ENCODE data around the gene SLC7A6. TPM values are rescaled to one million over a fixed set of nuclear protein-coding genes. Genes with fewer than 3 reads are reported as not detected.

The SLC7A6 gene
- total RNA-seq, 2 experiments from 2014 or later = 66.7 to 68.9 TPM

GRCh38 chr16:68299571-68300453 is 35.5 kb downstream of the SLC7A6 start:
- H3K36me3 Mint-ChIP-seq (ENCODE audit: low read depth) = peaks cover 82% of the 10 kb centered on the region
- no peak for DNase-seq
- peak overlapping the region; percentile 12 for H3K27ac Mint-ChIP-seq
- no peak overlapping the region for H3K4me3 Mint-ChIP-seq
- no peaks in the 10 kb centered on the region for H3K27me3 Mint-ChIP-seq
- no peaks in the 10 kb centered on the region for H3K9me3 Mint-ChIP-seq
- POLR2A ChIA-PET = interaction anchor here (0.7 to 9.4 kb wide), 9 partner anchors 11 to 54 kb away, joined by 3 to 85 read pairs (median 5); partner anchors contain the start of genes PLA2G15, PRMT7, SLC7A6 and SLC7A6OS
- CTCF ChIA-PET = interaction anchor here (0.9 to 4.2 kb wide), 5 partner anchors 11 to 37 kb away, joined by 3 to 31 read pairs (median 7); partner anchors contain the start of genes PRMT7, SLC7A6 and SLC7A6OS
- H3K4me1 Mint-ChIP-seq = peaks cover 6% of the 10 kb centered on the region

GRCh38 chr16:68300734-68301459 is 36.6 kb downstream of the SLC7A6 start:
- Mint-ChIP-seq H3K4me1 (peaks cover 13% of the 10 kb centered on the region), H3K36me3 (ENCODE audit: low read depth) (peaks cover 85% of the 10 kb centered on the region), H3K27ac (no peak overlapping the region), H3K27me3 (no peaks in the 10 kb centered on the region), H3K9me3 (no peaks in the 10 kb centered on the region), H3K4me3 (no peak overlapping the region)
- no peak for DNase-seq
- ChIA-PET POLR2A (interaction anchor here (0.7 to 9.4 kb wide), 5 partner anchors 9 to 37 kb away, joined by 3 to 85 read pairs (median 9); partner anchors contain the start of genes PRMT7, SLC7A6 and SLC7A6OS), CTCF (interaction anchor here (0.9 to 4.2 kb wide), 3 partner anchors 17 to 38 kb away, joined by 3 to 31 read pairs (median 10); partner anchors contain the start of gene SLC7A6)

GRCh38 chr16:68306633-68307032 is 42.3 kb downstream of the SLC7A6 start:
- H3K27ac Mint-ChIP-seq = peak overlapping the region; percentile 6
- ChIA-PET POLR2A (interaction anchor here (3.2 kb wide), 1 partner anchor 43 kb away, joined by 11 read pairs; the partner anchor contains the start of gene SLC7A6), CTCF (interaction anchor here (1.3 to 6.3 kb wide), 2 partner anchors 11 to 43 kb away, joined by 3 to 119 read pairs; partner anchors contain the start of gene SLC7A6)
- H3K4me3 Mint-ChIP-seq = no peak overlapping the region
- peaks cover 37% of the 10 kb centered on the region for H3K4me1 Mint-ChIP-seq
- DNase-seq = no peak
- peaks cover 61% of the 10 kb centered on the region for H3K36me3 Mint-ChIP-seq (ENCODE audit: low read depth)
- H3K9me3 Mint-ChIP-seq = no peaks in the 10 kb centered on the region
- no peaks in the 10 kb centered on the region for H3K27me3 Mint-ChIP-seq

DNA sequence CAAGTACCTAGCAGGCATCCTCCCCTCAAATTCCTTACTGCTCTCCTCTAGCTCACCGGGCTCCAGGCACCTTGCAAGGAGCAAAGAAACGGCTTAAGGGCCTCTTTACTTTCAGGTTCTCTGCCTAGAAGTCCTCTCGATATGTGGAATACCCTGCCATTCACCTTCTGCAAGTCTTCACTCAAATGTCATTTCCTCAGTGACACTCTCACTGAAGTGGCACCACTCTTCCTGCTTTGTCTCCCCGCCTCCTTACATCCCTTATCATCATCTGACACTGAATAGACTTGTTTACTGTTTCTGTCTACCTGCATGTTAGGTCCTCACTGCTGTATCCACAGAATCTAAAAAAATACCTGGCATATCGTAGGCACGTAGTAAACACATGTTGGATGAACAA is 45.5 kb downstream of the SLC7A6 start:
- Mint-ChIP-seq H3K27me3 (no peaks in the 10 kb centered on the region), H3K9me3 (no peaks in the 10 kb centered on the region), H3K4me1 (peaks cover 56% of the 10 kb centered on the region), H3K36me3 (ENCODE audit: low read depth) (peaks cover 43% of the 10 kb centered on the region), H3K27ac (peak overlapping the region; percentile 96), H3K4me3 (peak overlapping the region; percentile 84)
- POLR2A ChIA-PET = interaction anchor here (0.7 to 4.2 kb wide), 3 partner anchors 12 to 49 kb away, joined by 4 to 43 read pairs (median 10); partner anchors contain the start of gene SLC7A6
- CTCF ChIA-PET = interaction anchor here (6.3 kb wide), 1 partner anchor 47 kb away, joined by 119 read pairs; the partner anchor contains the start of gene SLC7A6
- DNase-seq = no peak

DNA sequence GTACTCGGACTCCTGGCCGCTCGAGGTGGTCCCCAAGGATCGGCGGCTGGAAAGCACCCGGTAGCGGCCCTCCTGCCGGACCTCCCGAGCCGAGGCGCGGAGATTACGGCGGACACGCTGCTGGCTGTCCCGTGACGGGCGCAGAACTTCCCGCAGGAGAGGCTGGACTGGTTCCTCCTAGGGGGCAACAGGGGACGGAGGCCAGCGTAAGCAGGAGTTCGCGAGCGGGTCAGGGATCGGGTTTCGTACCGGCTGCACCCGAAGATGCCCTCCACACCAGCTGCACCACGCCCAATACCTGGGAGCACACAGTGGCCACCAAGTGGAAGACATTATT is 46.1 kb downstream of the SLC7A6 start:
- Mint-ChIP-seq H3K9me3 (no peaks in the 10 kb centered on the region), H3K4me3 (peak overlapping the region; percentile 84), H3K36me3 (ENCODE audit: low read depth) (peaks cover 37% of the 10 kb centered on the region), H3K27me3 (no peaks in the 10 kb centered on the region), H3K27ac (peak overlapping the region; percentile 96), H3K4me1 (peaks cover 55% of the 10 kb centered on the region)
- no peak for DNase-seq
- CTCF ChIA-PET = interaction anchor here (0.6 to 6.3 kb wide), 15 partner anchors 11 to 248 kb away, joined by 3 to 119 read pairs (median 6); partner anchors contain the start of gene SLC7A6
- POLR2A ChIA-PET = interaction anchor here (0.7 to 4.2 kb wide), 26 partner anchors 9 to 504 kb away, joined by 3 to 71 read pairs (median 5); partner anchors contain the start of genes NFATC3, PLA2G15, RANBP10 and SLC7A6

DNA sequence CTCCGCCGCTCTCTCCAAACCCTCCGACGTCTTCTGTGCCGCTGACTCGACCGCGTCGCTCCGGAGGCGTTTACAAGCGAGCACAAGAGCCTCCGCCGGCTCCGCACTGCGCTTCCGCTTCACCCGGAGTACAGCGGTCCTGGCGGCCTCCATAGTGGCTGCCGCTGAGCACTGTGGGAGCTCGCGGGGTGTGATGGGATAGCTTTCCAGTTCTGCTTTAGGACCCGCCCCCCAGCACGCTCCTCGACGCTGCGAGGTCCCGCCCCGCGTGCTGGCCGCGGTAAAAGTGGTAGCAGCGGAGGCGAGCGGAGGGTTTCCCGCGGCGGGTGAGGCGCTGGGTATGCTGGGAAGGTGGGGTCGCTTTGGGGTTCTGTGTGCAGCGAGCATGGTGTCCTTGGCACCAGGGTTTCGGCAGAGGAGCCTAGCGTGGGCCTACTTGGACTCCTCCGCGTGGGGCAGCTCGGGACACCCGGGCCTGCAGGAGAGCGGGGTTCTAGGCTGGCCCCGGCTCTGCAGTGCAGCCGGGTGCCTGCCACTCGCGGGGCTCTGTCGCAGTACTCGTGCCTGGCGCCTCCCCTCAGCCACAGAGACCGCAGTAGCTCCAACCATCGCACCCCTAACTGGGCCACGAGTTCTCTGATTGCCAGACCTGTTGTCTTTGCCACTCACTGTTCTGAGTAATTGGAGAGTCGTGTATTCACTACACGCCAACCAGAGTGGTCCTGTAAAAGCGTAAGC is 46.6 kb downstream of the SLC7A6 start, which contains the start of the genes PRMT7 and SLC7A6OS:
Gene PRMT7, plus strand, starts transcription at position 246 of the 738 bp plus-strand sequence. CDS start 4,961 bp downstream, outside the sequence.
Gene SLC7A6OS, minus strand, starts transcription at position 173 of the 738 bp plus-strand sequence. Its CDS starts 20 bp downstream, at position 153.
- Mint-ChIP-seq H3K9me3 (no peaks in the 10 kb centered on the region), H3K36me3 (ENCODE audit: low read depth) (peaks cover 36% of the 10 kb centered on the region), H3K27me3 (no peaks in the 10 kb centered on the region), H3K4me1 (peaks cover 55% of the 10 kb centered on the region), H3K4me3 (peak within 1 kb of the TSS; percentile 84), H3K27ac (peak within 1 kb of the TSS; percentile 96)
- ChIA-PET POLR2A (interaction anchor here (0.7 to 4.2 kb wide), 26 partner anchors 8 to 504 kb away, joined by 3 to 71 read pairs (median 5); partner anchors contain the start of genes NFATC3, PLA2G15, RANBP10 and SLC7A6), CTCF (interaction anchor here (0.6 to 6.3 kb wide), 16 partner anchors 10 to 249 kb away, joined by 3 to 119 read pairs (median 5); partner anchors contain the start of genes PLA2G15 and SLC7A6)
- peak; percentile 95 for DNase-seq

DNA sequence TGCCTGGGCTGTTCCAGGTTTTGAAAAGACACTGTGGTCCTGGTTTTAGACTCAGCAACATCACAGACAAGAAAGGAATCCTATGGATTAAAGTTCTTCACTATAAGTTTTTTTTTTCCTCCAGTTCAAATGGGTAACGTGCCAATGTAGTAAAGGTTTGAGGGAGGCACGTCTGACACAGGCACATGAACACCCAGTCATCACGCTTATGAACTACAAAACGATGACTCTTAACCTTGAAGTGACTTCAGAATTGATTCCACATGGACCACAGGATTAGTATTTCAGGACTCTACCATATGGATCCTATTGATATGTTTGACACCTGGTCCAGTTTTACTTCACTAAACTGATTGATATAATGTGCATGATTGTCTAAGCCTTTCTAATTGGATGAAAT is 48.8 kb downstream of the SLC7A6 start:
- H3K4me1 Mint-ChIP-seq = peaks cover 47% of the 10 kb centered on the region
- H3K27me3 Mint-ChIP-seq = no peaks in the 10 kb centered on the region
- CTCF ChIA-PET = no interaction called here
- no peak overlapping the region for H3K4me3 Mint-ChIP-seq
- H3K9me3 Mint-ChIP-seq = no peaks in the 10 kb centered on the region
- peaks cover 34% of the 10 kb centered on the region for H3K36me3 Mint-ChIP-seq (ENCODE audit: low read depth)
- POLR2A ChIA-PET = no interaction called here
- H3K27ac Mint-ChIP-seq = no peak overlapping the region
- no peak for DNase-seq

DNA sequence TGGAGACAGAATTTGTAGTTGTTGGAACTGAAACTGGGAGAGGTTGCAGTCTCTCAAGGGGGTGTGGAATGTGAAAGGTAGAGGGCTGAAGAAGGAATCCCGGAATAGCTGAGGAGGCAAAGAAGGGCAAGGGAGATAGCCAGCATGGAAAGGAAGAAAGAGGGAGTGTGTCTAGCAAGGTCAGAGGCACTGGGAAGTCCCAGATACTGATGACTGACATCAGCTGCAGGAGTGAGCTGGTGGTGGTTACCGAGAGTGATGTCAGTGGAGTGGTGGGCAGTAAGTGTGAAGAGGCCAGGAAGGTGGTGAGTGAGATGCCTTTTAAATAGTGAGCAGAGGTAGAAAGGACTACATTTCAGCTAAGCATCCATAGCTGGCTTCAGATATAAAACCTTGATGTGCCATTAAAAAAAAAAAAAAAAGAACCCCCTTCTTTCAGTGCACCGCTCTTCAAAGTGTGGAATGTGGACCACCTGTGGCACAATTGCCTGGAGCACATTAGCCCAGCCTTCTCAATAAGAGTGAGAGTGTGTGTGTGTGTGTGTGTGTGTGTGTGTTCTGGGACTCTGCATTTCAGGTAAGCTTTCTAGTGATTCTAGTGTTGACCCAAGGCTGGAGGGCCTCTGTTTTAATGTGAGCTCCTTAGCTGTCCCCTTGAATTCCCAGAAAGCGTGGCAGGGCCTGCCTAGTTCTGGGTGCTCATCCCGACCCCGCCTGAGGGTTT is 55.0 kb downstream of the SLC7A6 start:
- peak; percentile 30 for DNase-seq
- H3K9me3 Mint-ChIP-seq = no peaks in the 10 kb centered on the region
- H3K27me3 Mint-ChIP-seq = no peaks in the 10 kb centered on the region
- H3K36me3 Mint-ChIP-seq (ENCODE audit: low read depth) = peaks cover 34% of the 10 kb centered on the region
- H3K4me1 Mint-ChIP-seq = peaks cover 19% of the 10 kb centered on the region
- ChIA-PET POLR2A (interaction anchor here (0.8 to 1.9 kb wide), 4 partner anchors 9 to 55 kb away, joined by 3 to 6 read pairs (median 4); partner anchors contain the start of genes PRMT7, SLC7A6 and SLC7A6OS), CTCF (interaction anchor here (3.1 to 4.6 kb wide), 2 partner anchors 9 to 57 kb away, joined by 15 to 35 read pairs; partner anchors contain the start of gene SLC7A6)
- H3K27ac Mint-ChIP-seq = peak overlapping the region; percentile 29
- no peak overlapping the region for H3K4me3 Mint-ChIP-seq

DNA sequence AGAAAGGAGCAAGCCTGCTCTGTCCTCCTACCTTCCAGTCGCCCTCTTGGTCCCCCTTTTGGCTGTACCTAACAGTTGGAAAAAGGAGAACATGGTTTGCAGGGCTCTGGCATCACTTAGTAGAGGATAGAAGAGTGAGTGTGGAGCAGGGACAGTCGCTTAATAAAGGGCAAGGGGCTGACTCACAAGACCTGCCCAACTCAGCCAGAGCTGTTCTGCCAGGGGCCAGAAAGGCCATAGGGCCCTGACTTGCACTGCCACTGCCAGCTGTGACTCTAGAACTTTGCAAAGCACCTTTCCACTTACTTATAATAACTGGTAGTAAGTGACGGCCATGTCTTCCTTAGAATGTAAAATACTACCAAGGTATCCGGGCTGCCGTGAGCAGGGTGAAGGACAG is 60.0 kb downstream of the SLC7A6 start:
- H3K36me3 Mint-ChIP-seq (ENCODE audit: low read depth) = peaks cover 32% of the 10 kb centered on the region
- POLR2A ChIA-PET = interaction anchor here (0.9 to 1.3 kb wide), 2 partner anchors 13 to 60 kb away, joined by 3 to 5 read pairs; partner anchors contain the start of genes PRMT7 and SLC7A6OS

DNA sequence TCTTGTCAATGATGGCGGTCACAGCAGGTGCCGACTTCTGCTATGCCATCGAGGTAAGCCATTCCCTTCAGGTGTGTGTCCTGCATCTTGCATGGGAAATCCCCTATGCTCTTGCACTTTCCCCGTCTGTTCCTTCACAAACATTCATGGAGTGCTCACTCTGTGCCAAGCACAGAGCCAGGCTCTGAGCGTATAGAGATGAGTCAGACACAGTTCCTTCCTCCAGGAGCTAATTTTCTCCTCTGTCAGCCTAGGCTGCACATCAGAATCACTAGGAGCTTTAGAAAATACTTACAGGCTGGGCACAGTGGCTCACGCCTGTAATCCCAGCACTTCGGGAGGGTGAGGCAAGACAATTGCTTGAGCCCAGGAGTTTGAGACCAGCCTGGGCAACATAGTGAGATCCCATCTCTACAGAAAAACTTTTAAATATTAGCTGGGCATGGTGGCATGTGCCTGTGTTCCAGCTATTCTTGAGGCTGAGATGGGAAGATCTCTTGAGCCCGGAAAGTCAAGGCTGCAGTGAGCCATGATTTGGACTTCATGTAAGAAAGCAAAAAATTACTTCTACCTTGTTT is 60.5 kb downstream of the SLC7A6 start:
- H3K4me1 Mint-ChIP-seq = peaks cover 8% of the 10 kb centered on the region
- no peak overlapping the region for H3K27ac Mint-ChIP-seq
- POLR2A ChIA-PET = interaction anchor here (0.9 kb wide), 1 partner anchor 61 kb away, joined by 3 read pairs; no protein-coding TSS in a partner anchor
- H3K36me3 Mint-ChIP-seq (ENCODE audit: low read depth) = peaks cover 30% of the 10 kb centered on the region
- no peak for DNase-seq
- H3K4me3 Mint-ChIP-seq = no peak overlapping the region
- CTCF ChIA-PET = interaction anchor here (7.7 kb wide), 1 partner anchor 62 kb away, joined by 285 read pairs; the partner anchor contains the start of gene SLC7A6
- H3K9me3 Mint-ChIP-seq = no peaks in the 10 kb centered on the region
- H3K27me3 Mint-ChIP-seq = no peaks in the 10 kb centered on the region

More for the DNA sequence above, 60.0 kb downstream of the SLC7A6 start:
- no peak overlapping the region for H3K27ac Mint-ChIP-seq
- H3K27me3 Mint-ChIP-seq = no peaks in the 10 kb centered on the region
- no peak for DNase-seq
- H3K9me3 Mint-ChIP-seq = no peaks in the 10 kb centered on the region
- no peak overlapping the region for H3K4me3 Mint-ChIP-seq
- H3K4me1 Mint-ChIP-seq = peaks cover 10% of the 10 kb centered on the region
- CTCF ChIA-PET = interaction anchor here (1.0 to 7.7 kb wide), 3 partner anchors 13 to 88 kb away, joined by 3 to 285 read pairs (median 3); partner anchors contain the start of genes PRMT7, SLC7A6 and SLC7A6OS

Measured in activated CD4-positive, alpha-beta memory T cell treated with anti-CD3 and anti-CD28 coated beads, Interleukin-2, amount 10 ng/mL, durations not matched to agents 7 days and 5 days (primary cell).